ENCODE measurements around the gene SYNJ2.

SYNJ2 gene

GRCh38 chr6:158043008-158043407 lies 61.3 kb downstream of the SYNJ2 start:
- no peak for DNase-seq (ENCODE audit: low spot score)

- DNase-seq (ENCODE audit: low spot score) = no peak
Measured at GRCh38 chr6:158043586-158044524, 62.2 kb downstream of the SYNJ2 start.

GRCh38 chr6:158044525-158044888 lies 62.8 kb downstream of the SYNJ2 start:
- DNase-seq (ENCODE audit: low spot score) = no peak

GRCh38 chr6:158046201-158047126 lies 64.8 kb downstream of the SYNJ2 start:
- DNase-seq (ENCODE audit: low spot score) = no peak

- no peak for DNase-seq (ENCODE audit: low spot score)
Measured at GRCh38 chr6:158047127-158047518, 65.5 kb downstream of the SYNJ2 start.

- no peak for DNase-seq (ENCODE audit: low spot score)
Measured at GRCh38 chr6:158047563-158048323, 66.1 kb downstream of the SYNJ2 start.

- DNase-seq (ENCODE audit: low spot score) = no peak
Measured at GRCh38 chr6:158048589-158048988, 66.9 kb downstream of the SYNJ2 start.

GRCh38 chr6:158049055-158050028 lies 67.7 kb downstream of the SYNJ2 start:
- DNase-seq (ENCODE audit: low spot score) = peak; percentile 87

- no peak for DNase-seq (ENCODE audit: low spot score)
Measured at GRCh38 chr6:158050107-158050735, 68.6 kb downstream of the SYNJ2 start.

GRCh38 chr6:158050955-158051354 lies 69.3 kb downstream of the SYNJ2 start:
- DNase-seq (ENCODE audit: low spot score) = no peak

GRCh38 chr6:158051968-158052367 lies 70.3 kb downstream of the SYNJ2 start:
- DNase-seq (ENCODE audit: low spot score) = no peak

GRCh38 chr6:158053377-158054313 lies 72.0 kb downstream of the SYNJ2 start:
- DNase-seq (ENCODE audit: low spot score) = no peak

GRCh38 chr6:158056355-158056754 lies 74.7 kb downstream of the SYNJ2 start:
- no peak for DNase-seq (ENCODE audit: low spot score)

- DNase-seq (ENCODE audit: low spot score) = no peak
Measured at GRCh38 chr6:158056804-158057203, 75.1 kb downstream of the SYNJ2 start.

- no peak for DNase-seq (ENCODE audit: low spot score)
Measured at GRCh38 chr6:158057213-158057987, 75.7 kb downstream of the SYNJ2 start.

- DNase-seq (ENCODE audit: low spot score) = no peak
Measured at GRCh38 chr6:158058171-158058651, 76.5 kb downstream of the SYNJ2 start.

- DNase-seq (ENCODE audit: low spot score) = no peak
Measured at GRCh38 chr6:158059108-158059507, 77.4 kb downstream of the SYNJ2 start.

Data from HuH-7.5 (cell line).